Ecto neural progenitor cell (in vitro differentiated cells): ENCODE data around the gene RORC.
A peak's percentile ranks its signal among the peaks of the same experiment; 100 is the strongest.

ENCODE experiments used
- DNase-seq: peaks from one replicate; pipeline ENCODE4 v3.0.0-alpha.2; 2018; ENCODE audit warnings: low spot score

Gene RORC

GRCh38 chr1:151847867-151848596 is 16.4 kb upstream of the RORC start:
- DNase-seq, result no peak

- no peak for DNase-seq
Measured at GRCh38 chr1:151846686-151847237, 15.2 kb upstream of the RORC start.

GRCh38 chr1:151846062-151846568 is 14.5 kb upstream of the RORC start:
- DNase-seq, result no peak

GRCh38 chr1:151843398-151843797 is 11.8 kb upstream of the RORC start:
- DNase-seq, result no peak

- DNase-seq, result no peak
Measured at GRCh38 chr1:151841141-151841540, 9.5 kb upstream of the RORC start.

- DNase-seq, result no peak
Measured at GRCh38 chr1:151840421-151840820, 8.8 kb upstream of the RORC start.

- peak; percentile 79 for DNase-seq
Measured at GRCh38 chr1:151839457-151840403, 8.1 kb upstream of the RORC start, which contains the start of gene C2CD4D. Gene C2CD4D (minus strand): TSS chr1:151839820. CDS start chr1:151838989, 831 bp downstream.

GRCh38 chr1:151839082-151839412 is 7.4 kb upstream of the RORC start:
- DNase-seq, result no peak

GRCh38 chr1:151838222-151839081 is 6.8 kb upstream of the RORC start:
- no peak for DNase-seq

- DNase-seq, result no peak
Measured at GRCh38 chr1:151837884-151838221, 6.3 kb upstream of the RORC start.

- no peak for DNase-seq
Measured at GRCh38 chr1:151837197-151837596, 5.6 kb upstream of the RORC start.

GRCh38 chr1:151835596-151835995 is 4.0 kb upstream of the RORC start:
- no peak for DNase-seq

GRCh38 chr1:151834239-151834638 is 2.6 kb upstream of the RORC start:
- no peak for DNase-seq

GRCh38 chr1:151833172-151833900 is 1.7 kb upstream of the RORC start:
- DNase-seq, result no peak

- DNase-seq, result no peak
Measured at GRCh38 chr1:151832318-151832980, 847 bp upstream of the RORC start.

GRCh38 chr1:151831256-151831591 is 378 bp downstream of the RORC start:
- no peak for DNase-seq

GRCh38 chr1:151830055-151830454 is 1.5 kb downstream of the RORC start:
- DNase-seq, result no peak

- no peak for DNase-seq
Measured at GRCh38 chr1:151829352-151830046, 2.1 kb downstream of the RORC start.

GRCh38 chr1:151828921-151829320 is 2.7 kb downstream of the RORC start:
- DNase-seq, result peak; percentile 78

GRCh38 chr1:151827853-151828252 is 3.7 kb downstream of the RORC start:
- DNase-seq, result no peak
